Measurements from ENCODE around the gene EPB41.

EPB41 gene

GRCh38 chr1:28914228-28915030, at the start of gene EPB41:
TSS of gene EPB41 (plus strand) at chr1:28914569. CDS start at chr1:28987438, 72,869 bp downstream.
- DNase-seq = peak; percentile 90

GRCh38 chr1:28864695-28865094, 49.7 kb upstream of the EPB41 start:
- DNase-seq = no peak

GRCh38 chr1:28865997-28866650, 48.2 kb upstream of the EPB41 start:
- peak; percentile 36 for DNase-seq

- DNase-seq = no peak
These were observed 46.5 kb upstream of the EPB41 start for GRCh38 chr1:28867850-28868249.

GRCh38 chr1:28869952-28870351, 44.4 kb upstream of the EPB41 start:
- DNase-seq = no peak

GRCh38 chr1:28871631-28872401, 42.6 kb upstream of the EPB41 start:
- no peak for DNase-seq

GRCh38 chr1:28875134-28875533, 39.2 kb upstream of the EPB41 start:
- peak; percentile 75 for DNase-seq

- peak; percentile 29 for DNase-seq
These were observed 37.1 kb upstream of the EPB41 start for GRCh38 chr1:28877132-28877781.

- no peak for DNase-seq
These were observed 35.6 kb upstream of the EPB41 start for GRCh38 chr1:28878796-28879195.

- DNase-seq = peak; percentile 65
These were observed 32.2 kb upstream of the EPB41 start for GRCh38 chr1:28882009-28882628.

GRCh38 chr1:28883242-28883616, 31.1 kb upstream of the EPB41 start:
- DNase-seq = no peak

- DNase-seq = no peak
These were observed 28.9 kb upstream of the EPB41 start for GRCh38 chr1:28885472-28885877.

- peak; percentile 35 for DNase-seq
These were observed 28.2 kb upstream of the EPB41 start for GRCh38 chr1:28885977-28886730.

GRCh38 chr1:28886731-28887418, 27.5 kb upstream of the EPB41 start:
- peak; percentile 72 for DNase-seq

- no peak for DNase-seq
These were observed 26.9 kb upstream of the EPB41 start for GRCh38 chr1:28887419-28887834.

- no peak for DNase-seq
These were observed 26.3 kb upstream of the EPB41 start for GRCh38 chr1:28887835-28888682.

- DNase-seq = no peak
These were observed 25.5 kb upstream of the EPB41 start for GRCh38 chr1:28888915-28889314.

GRCh38 chr1:28889357-28889756, 25.0 kb upstream of the EPB41 start:
- DNase-seq = no peak

- no peak for DNase-seq
These were observed 23.9 kb upstream of the EPB41 start for GRCh38 chr1:28890435-28890834.

GRCh38 chr1:28890836-28891235, 23.5 kb upstream of the EPB41 start:
- no peak for DNase-seq
